OCI-LY1 (cell line): ENCODE measurements around the gene COQ4.

Experiments
- CTCF ChIP-seq: fragments of 200-600 bp; sonication (generic), shearing (Covaris generic); IDR thresholded peaks from 2 replicates; pipeline ENCODE4 v1.5.1; 2017; ENCODE audit warnings: mild to moderate bottlenecking, antibody characterized with exemption, low read length, moderate library complexity, mixed read lengths
- EZH2 ChIP-seq: fragments of 200-600 bp; sonication (generic), shearing (Covaris generic); IDR thresholded peaks from 2 replicates; pipeline ENCODE4 v1.8.0; 2017; ENCODE audit warnings: borderline replicate concordance, mixed run types, mild to moderate bottlenecking, antibody characterized with exemption, low read length, moderate library complexity, mixed read lengths

DNA sequence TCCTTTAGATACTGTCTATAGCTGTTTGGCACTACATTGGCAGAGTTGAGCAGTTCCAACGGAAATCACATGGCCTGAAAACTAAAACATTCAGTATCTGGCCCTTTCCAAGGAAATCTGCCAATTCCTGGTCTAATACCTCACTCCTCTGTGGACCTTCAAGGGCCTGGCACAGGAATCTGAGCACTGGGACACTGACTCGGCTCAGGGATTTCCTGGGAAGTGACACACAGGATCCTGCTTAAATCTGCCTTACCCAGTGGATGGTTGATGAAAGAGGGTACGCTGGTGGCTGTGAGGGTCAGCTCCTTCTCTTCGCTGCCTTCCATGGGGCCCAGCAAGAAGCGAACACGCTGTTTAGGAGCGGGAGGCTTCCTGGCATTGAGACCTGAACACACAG lies 1.3 kb upstream of the COQ4 start:
- TF ChIP-seq CTCF, result no peak
- no peak for TF ChIP-seq EZH2
